Heart left ventricle (tissue), 13 donors: ENCODE measurements around the gene ASXL1.

ENCODE experiments used
- CTCF ChIP-seq, 12 donors: fragments of 200-600 bp; sonication (generic) in 4 of 12; IDR thresholded peaks; one replicate each; pipeline versions ENCODE4 v1.5.0 to v1.8.0; 2018 to 2022; ENCODE audit warnings: antibody characterized with exemption in 12 of 12, mild to moderate bottlenecking in 5 of 12
- POLR2A ChIP-seq, 2 donors: fragments of 450-650 bp; IDR thresholded peaks; one replicate each; pipeline ENCODE4 v1.6.1; 2017; ENCODE audit warnings: antibody characterized with exemption in 2 of 2, mild to moderate bottlenecking in 2 of 2, moderate library complexity in 2 of 2
- donor health status: ischemic (EF 13 %, LVEDD 7.1; RV severe dilation, severe dysfunction).
- donor health status: DM: no; HTN: yes; CAD: no.
- donor health status: DM: no; HTN: no; CAD: no.
- donor health status: ischemic (EF 25% LVEDD 6.9; RV normal size, moderate dysfunction).
- donor health status: ischemic (EF 25% LVEDD 5.7; RV mildly dilated, moderate dysfunction).
- donor health status: ischemic (EF 35%, LVEDD 5.7; RV mildly dilated, moderate dysfunction).
- donor health status: nonischemic (EF 11% LVEDD 7.7; RV severe dilation, severe dysfunction).
- donor health status: DM: yes; HTN: yes; CAD: no.
- donor health status: PGD.
- donor health status: ischemic (EF 29% LVEDD 5.4; RV normal size, mild dysfunction).
- donor health status: nonischemic (EF 23%, LVEDD 6.1; RV moderate dilation, normal function).

GRCh38 chr20:32454164-32455145, 96.3 kb downstream of the ASXL1 start:
- TF ChIP-seq CTCF (IDR thresholded peaks at IDR 0.05), result no peak
- no peak for TF ChIP-seq POLR2A (IDR thresholded peaks at IDR 0.05)
